NK-92 (cell line): Measurements from ENCODE around the gene KANSL1.

Experiments used
- DNase-seq: peaks from one replicate; lab custom pipeline; 2025; ENCODE audit not compliant: unreplicated experiment; lab: John Stamatoyannopoulos, UW

The KANSL1 gene

GRCh38 chr17:45987706-45988105, 205.5 kb downstream of the KANSL1 start:
- no peak for DNase-seq

GRCh38 chr17:45986056-45986455, 207.2 kb downstream of the KANSL1 start:
- no peak for DNase-seq

- DNase-seq, result no peak
Observed at GRCh38 chr17:45985447-45985846, 207.8 kb downstream of the KANSL1 start.

- DNase-seq, result no peak
Observed at GRCh38 chr17:45984368-45984767, 208.9 kb downstream of the KANSL1 start.

- no peak for DNase-seq
Observed at GRCh38 chr17:45983614-45984310, 209.5 kb downstream of the KANSL1 start.

GRCh38 chr17:45982791-45983613, 210.2 kb downstream of the KANSL1 start:
- no peak for DNase-seq

GRCh38 chr17:45981306-45981705, 211.9 kb downstream of the KANSL1 start:
- no peak for DNase-seq

GRCh38 chr17:45980855-45981254, 212.4 kb downstream of the KANSL1 start:
- DNase-seq, result no peak
